ENCODE data around the gene TMPRSS3.

Gene TMPRSS3

DNA sequence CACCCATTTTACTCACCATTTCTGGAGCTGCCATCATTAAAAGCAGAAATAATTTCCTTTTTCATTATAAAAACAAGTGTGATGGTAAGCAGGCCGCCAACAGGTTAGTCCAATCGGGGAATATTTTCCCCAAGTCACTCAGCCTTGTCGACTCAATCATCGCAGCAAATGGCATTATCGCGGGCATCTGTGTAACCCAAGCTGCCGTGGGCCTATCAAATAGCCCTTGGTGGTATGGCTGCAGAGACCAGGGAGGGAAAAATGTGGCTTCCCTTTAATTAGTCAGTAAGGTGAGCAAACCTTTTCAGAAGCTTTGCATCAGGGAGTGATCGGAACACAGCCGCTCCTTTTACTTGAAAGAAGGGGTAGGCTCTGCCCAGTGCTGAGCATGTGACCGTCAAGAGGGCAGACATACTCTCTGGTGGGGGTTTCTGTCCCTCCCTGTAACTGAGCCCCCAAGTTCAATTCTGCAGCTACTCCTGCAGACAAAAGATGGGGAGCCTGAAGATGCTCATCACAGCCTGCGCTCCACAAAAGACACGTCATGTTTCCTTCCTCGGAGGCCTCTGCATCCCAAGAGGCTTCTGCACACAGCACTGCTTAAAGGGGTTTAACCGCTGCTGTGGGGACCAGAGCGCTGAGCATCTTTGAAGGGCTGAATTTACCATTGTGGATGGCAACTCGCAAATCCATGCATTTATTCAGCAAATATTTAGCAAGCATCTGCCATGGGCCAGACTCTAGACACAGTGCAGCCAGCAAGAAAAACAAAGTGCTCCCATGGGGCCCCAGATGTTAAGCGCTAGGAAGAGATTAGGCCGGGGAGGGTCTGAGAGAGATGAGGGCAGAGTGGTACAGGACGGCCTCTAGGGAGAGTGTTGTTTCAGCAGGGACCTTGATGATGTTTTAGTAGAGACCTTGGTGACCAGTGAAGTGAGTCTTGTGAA, 1.2 kb upstream of the TMPRSS3 start:
- TF ChIP-seq GATA1 (IDR thresholded peaks at IDR 0.05; ENCODE audit: low read depth, low read length): no peak
- TF ChIP-seq POLR2A (IDR thresholded peaks at IDR 0.05; ENCODE audit: low read length): no peak
- DNase-seq: no peak

GRCh38 chr21:42395302-42395701, 550 bp downstream of the TMPRSS3 start:
- DNase-seq: no peak

DNA sequence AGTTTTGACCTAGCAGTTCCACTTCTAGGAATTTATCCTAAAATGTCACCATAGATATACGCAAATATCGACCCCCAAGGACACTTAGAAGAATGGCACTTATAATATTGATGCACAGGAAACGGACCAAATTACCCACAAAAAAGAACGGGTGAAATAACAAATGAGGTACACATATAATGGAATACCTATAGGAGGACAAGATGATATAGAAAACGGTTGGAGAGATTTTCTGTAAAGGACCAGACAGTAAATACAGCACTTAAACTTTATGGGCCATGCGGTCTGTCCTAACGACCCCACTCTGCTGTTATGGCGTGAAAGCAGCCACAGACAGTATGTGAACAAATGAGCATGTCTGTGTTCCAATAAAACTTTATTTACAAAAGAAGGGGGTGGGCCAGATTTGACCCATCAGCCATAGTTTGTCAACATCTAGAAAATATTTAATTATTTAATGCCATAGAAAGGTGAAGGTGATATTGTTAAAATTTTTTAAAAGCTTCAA, 2.4 kb downstream of the TMPRSS3 start:
- no peak for DNase-seq
- TF ChIP-seq GATA1 (IDR thresholded peaks at IDR 0.05; ENCODE audit: low read depth, low read length) (no peak), POLR2A (IDR thresholded peaks at IDR 0.05; ENCODE audit: low read length) (no peak)

More at GRCh38 chr21:42395302-42395701, 550 bp downstream of the TMPRSS3 start:
- TF ChIP-seq GATA1 (IDR thresholded peaks at IDR 0.05; ENCODE audit: low read depth, low read length) (no peak), POLR2A (IDR thresholded peaks at IDR 0.05; ENCODE audit: low read length) (no peak)

DNA sequence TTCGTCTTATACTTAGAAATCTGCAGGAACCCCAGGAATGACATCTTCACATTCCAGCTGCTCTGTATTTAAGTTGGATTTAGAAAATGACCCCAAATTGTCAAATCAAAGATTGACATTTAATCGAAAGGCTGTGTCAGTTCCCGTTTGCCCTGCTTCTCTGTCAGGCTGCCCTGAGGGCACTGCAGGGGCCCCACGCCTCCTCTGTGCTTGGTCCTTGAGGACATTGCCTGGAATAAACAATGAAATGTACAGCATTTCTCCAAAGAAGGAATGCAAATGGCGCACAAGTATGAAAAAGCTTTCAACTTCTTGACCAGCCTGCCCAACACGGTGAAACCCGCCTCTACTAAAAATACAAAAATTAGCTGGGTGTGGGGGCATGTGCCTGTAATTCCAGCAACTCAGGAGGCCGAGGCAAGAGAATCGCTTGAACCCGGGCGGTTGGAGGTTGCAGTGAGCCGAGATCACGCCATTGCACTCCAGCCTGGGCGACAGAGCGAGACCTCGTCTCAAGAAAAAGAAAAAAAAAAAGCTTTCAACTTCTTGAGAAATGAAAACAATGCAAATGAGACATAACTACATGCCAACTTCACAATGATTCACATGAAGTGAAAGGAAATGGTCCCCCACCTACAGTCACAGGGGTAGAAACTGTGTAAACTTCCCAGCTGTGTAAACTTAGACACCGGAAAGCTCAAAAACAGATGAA, 3.0 kb downstream of the TMPRSS3 start:
- TF ChIP-seq GATA1 (IDR thresholded peaks at IDR 0.05; ENCODE audit: low read depth, low read length) (no peak), POLR2A (IDR thresholded peaks at IDR 0.05; ENCODE audit: low read length) (no peak)
- DNase-seq: no peak

DNA sequence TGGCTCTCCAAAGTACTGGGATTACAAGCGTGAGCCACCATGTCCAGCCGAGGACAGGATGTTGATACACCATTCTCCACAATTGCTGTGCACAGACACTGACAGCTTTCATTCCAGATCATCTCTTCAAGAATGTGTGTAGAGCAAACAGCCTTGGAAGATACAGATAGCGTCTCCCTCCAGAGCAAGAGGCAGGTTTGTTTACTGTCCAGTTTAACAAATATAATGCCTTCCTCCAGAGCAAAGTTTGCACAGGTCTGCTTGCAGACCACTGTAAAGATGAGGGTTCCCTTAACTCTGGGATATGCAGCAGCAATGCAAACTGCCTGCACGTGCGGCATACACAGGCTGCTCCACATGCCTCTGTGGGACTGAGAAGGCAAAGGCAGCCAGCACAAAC, 4.6 kb downstream of the TMPRSS3 start:
- no peak for DNase-seq
- TF ChIP-seq GATA1 (IDR thresholded peaks at IDR 0.05; ENCODE audit: low read depth, low read length) (no peak), POLR2A (IDR thresholded peaks at IDR 0.05; ENCODE audit: low read length) (no peak)

GRCh38 chr21:42390696-42391095, 5.2 kb downstream of the TMPRSS3 start:
- TF ChIP-seq GATA1 (IDR thresholded peaks at IDR 0.05; ENCODE audit: low read depth, low read length) (no peak), POLR2A (IDR thresholded peaks at IDR 0.05; ENCODE audit: low read length) (no peak)
- no peak for DNase-seq

GRCh38 chr21:42390193-42390592, 5.7 kb downstream of the TMPRSS3 start:
- TF ChIP-seq GATA1 (IDR thresholded peaks at IDR 0.05; ENCODE audit: low read depth, low read length): no peak
- no peak for TF ChIP-seq POLR2A (IDR thresholded peaks at IDR 0.05; ENCODE audit: low read length)
- DNase-seq: no peak

- TF ChIP-seq GATA1 (IDR thresholded peaks at IDR 0.05; ENCODE audit: low read depth, low read length): no peak
- TF ChIP-seq POLR2A (IDR thresholded peaks at IDR 0.05; ENCODE audit: low read length): no peak
- DNase-seq: no peak
Observed at GRCh38 chr21:42389449-42389835, 6.4 kb downstream of the TMPRSS3 start.

GRCh38 chr21:42388740-42389448, 7.0 kb downstream of the TMPRSS3 start:
- no peak for DNase-seq

GRCh38 chr21:42387843-42388340, 8.0 kb downstream of the TMPRSS3 start:
- no peak for DNase-seq
- TF ChIP-seq GATA1 (IDR thresholded peaks at IDR 0.05; ENCODE audit: low read depth, low read length): no peak
- TF ChIP-seq POLR2A (IDR thresholded peaks at IDR 0.05; ENCODE audit: low read length): no peak

More at GRCh38 chr21:42388740-42389448, 7.0 kb downstream of the TMPRSS3 start:
- no peak for TF ChIP-seq GATA1 (IDR thresholded peaks at IDR 0.05; ENCODE audit: low read depth, low read length)
- TF ChIP-seq POLR2A (IDR thresholded peaks at IDR 0.05; ENCODE audit: low read length): no peak

- DNase-seq: no peak
- TF ChIP-seq GATA1 (IDR thresholded peaks at IDR 0.05; ENCODE audit: low read depth, low read length) (no peak), POLR2A (IDR thresholded peaks at IDR 0.05; ENCODE audit: low read length) (no peak)
Observed at GRCh38 chr21:42387164-42387563, 8.7 kb downstream of the TMPRSS3 start.

DNA sequence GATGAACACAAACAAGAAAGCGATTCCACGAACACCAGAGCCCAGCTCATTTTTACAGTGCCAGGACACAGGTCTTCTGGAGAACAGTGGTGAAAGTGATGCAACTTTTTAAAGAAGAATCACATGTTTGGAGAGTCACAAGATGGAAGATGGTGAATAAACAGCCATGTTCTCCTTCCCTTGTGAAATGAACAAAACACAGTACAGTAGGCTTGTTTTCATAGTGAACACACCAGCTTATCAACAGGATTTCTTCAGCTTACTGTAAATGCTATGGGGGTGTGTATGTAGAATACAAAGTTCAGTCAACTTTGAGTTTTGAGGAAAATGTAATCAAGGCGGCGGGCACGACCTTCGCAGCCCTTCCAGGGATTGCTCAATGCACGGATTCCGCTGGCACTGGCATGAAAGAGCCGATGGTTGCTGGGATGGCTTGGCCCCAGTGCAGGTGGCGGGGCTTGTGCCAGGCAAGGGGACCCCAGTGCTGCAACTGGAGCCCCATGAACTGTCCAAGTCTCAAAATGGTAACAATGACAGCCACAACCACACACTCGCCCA, 9.7 kb downstream of the TMPRSS3 start:
- no peak for DNase-seq
- no peak for TF ChIP-seq GATA1 (IDR thresholded peaks at IDR 0.05; ENCODE audit: low read depth, low read length)
- no peak for TF ChIP-seq POLR2A (IDR thresholded peaks at IDR 0.05; ENCODE audit: low read length)

DNA sequence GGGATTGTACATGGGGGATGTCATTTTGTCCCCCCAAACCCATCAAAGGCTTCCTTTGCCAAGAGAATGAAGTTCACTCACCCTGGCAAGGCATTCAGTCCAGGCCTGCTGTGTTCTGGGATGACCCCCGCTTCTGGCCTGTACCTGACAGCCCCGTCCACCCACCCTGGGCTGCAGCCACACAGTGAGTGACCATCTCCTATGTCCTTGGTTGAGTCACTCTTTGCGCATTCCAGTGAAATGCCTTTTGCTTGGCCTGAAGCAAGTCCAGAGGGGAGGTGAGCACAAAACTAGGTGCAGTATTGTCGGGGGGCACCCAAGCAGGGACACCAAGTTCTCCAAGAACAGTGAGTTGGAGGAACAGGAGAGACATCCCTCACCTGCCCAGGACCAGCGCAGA, 10.2 kb downstream of the TMPRSS3 start:
- TF ChIP-seq GATA1 (IDR thresholded peaks at IDR 0.05; ENCODE audit: low read depth, low read length): no peak
- TF ChIP-seq POLR2A (IDR thresholded peaks at IDR 0.05; ENCODE audit: low read length): no peak
- DNase-seq: no peak

Measured in erythroblast (primary cell).